GM19023 (cell line): Measurements from ENCODE around the gene MACC1.
A peak's percentile ranks its signal among the peaks of the same experiment; 100 is the strongest.
"Not testable (repeated sequence)": the region's sequence is repeated elsewhere in the genome, so short reads cannot be mapped to it uniquely, and the experiment has no call there.

ENCODE experiments used
- ATAC-seq: cut with Tn5 transposase; IDR thresholded peaks from one replicate; pipeline ENCODE4 v1.9.1; 2021; ENCODE audit warnings: mild to moderate bottlenecking, moderate library complexity; ENCODE audit not compliant: unreplicated experiment

Gene MACC1

DNA sequence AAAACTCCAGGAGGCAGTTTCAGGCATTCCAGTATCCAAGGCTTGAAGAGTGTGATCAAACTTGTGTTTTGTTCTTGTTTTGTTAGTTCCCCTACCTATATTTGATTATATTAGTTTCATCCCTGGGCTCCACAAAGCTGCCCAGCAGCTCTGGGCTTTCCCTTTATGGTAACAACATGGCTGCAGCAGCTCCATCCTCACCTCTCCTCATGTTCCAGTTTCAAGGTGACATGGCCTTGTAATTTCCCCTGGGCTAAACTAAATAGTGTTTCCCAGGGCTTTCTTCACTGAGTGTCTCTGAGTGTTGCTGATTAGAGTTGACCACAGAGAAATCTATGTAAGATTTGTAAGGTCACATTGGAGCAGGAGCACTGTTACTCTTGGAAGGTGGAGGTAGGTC is 83.4 kb downstream of the MACC1 start:
- ATAC-seq: no peak

DNA sequence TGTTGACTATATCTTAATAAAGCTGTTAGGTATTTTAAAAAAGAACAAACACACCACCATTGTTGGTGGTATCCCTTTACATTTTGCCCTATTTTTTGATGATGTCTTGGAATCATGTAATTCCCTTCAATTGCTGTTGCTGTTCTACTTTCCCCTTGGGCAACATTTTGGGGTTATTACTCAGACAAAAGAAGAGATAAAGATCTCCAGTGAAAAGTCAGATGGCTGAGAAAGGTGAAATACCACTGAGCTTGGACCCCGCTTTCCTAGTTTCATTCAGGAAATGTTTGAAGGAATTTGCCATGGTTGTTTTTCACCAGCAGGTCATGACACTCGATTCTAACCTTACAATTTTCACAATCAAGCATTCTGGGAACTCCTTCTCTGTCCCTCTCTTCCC is 84.6 kb downstream of the MACC1 start:
- no peak for ATAC-seq

GRCh38 chr7:20131776-20132175 is 85.4 kb downstream of the MACC1 start:
- no peak for ATAC-seq

- ATAC-seq: no peak
Measured at GRCh38 chr7:20129920-20130319, 87.3 kb downstream of the MACC1 start.

DNA sequence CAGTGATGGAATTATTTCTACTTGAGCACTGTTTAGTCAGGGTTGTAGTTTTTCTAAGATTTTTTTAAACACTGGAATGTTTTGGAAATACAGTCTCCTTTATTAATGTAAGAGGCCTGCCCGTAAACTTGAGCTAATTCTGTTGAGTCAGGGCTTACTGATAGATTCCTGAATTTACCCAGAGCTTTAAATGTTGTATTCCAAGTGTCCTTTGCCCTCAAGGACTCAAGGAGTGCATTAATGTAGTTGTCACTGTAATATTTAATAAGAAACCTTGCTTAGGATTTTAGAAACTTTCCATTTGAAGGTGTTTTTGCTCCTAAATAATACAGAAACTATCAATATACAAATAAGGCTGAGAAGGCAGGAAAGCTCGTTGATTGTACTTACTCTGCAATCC is 89.2 kb downstream of the MACC1 start:
- no peak for ATAC-seq

GRCh38 chr7:20126060-20126459 is 91.1 kb downstream of the MACC1 start:
- not testable (repeated sequence) for ATAC-seq

DNA sequence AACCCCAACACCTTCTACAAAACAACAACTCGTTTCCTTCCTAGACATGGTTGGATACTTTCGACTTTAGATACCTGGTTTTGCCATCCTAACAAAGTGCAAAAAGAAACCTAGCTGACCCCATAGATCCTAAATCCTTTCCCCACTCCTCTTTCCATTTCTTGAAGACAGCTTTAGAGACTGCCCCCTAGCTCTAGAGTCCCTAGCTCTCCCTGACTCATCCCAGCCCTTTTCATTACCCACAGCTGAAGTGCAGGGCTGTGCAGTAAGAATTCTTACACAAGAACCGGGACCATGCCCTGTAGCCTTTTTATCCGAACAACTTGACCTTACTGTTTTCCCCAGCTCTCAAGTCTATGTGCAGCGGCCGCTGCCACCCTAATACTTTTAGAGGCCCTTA is 93.1 kb downstream of the MACC1 start:
- not testable (repeated sequence) for ATAC-seq

- not testable (repeated sequence) for ATAC-seq
Measured at GRCh38 chr7:20122653-20123316, 94.4 kb downstream of the MACC1 start.

DNA sequence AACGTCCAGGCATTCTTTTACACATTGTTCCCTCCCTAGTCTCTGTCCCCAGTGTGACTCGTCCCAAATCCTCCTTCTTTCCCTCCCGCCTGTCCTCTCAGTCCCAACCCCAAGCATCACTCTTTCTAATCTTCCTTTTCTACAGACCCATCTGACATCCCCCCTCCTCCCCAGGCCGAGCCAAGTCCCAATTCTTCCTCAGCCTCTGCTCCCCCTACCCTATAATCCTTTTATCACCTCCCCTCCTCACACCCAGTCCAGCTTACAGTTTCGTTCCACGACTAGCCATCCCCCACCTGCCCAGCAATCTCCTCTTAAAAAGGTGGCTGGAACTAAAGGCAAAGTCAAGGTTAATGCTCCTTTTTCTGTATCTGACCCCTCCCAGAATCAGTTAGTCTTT is 95.1 kb downstream of the MACC1 start:
- no peak for ATAC-seq

DNA sequence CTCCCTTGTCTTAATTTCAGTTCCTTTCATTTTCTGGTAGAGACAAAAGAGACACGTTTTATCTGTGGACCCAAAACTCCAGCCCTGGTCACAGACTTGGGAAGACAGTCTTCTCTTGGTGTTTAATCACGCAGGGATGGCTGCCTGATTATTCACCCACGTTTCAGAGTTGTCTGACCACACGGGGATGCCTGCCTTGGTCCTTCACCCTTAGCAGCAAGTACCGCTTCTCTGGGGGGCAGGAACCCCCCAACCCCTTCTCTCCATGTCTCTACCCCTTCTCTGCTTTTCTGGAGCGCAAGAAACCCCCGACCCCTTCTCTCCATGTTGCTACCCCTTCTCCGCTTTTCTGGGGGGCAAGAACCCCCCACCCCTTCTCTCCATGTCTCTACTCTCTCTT is 95.8 kb downstream of the MACC1 start:
- no peak for ATAC-seq

DNA sequence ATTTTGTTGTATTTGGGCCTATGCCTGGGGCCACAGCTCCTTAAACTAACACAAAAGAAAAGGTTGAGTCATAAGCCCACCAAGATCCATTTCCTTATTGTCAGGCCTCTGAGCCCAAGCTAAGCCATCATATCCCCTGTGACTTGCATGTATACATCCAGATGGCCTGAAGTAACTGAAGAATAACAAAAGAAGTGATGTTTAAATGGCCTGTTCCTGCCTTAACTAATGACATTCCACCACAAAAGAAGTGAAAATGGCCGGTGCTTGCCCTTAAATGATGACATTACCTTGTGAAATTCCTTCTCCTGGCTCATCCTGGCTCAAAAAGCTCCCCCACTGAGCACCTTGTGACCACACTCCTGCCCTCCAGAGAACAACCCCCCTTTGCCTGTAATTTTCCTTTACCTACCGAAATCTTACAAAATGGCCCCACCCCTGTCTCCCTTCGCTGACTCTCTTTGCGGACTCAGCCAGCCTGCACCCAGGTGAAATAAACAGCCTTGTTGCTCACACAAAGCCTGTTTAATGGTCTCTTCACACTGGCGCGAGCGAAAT is 96.5 kb downstream of the MACC1 start:
- not testable (repeated sequence) for ATAC-seq

GRCh38 chr7:20116869-20117268 is 100.3 kb downstream of the MACC1 start:
- no peak for ATAC-seq

GRCh38 chr7:20114468-20114867 is 102.7 kb downstream of the MACC1 start:
- ATAC-seq: peak; percentile 85

GRCh38 chr7:20113427-20114027 is 103.7 kb downstream of the MACC1 start:
- peak; percentile 71 for ATAC-seq

DNA sequence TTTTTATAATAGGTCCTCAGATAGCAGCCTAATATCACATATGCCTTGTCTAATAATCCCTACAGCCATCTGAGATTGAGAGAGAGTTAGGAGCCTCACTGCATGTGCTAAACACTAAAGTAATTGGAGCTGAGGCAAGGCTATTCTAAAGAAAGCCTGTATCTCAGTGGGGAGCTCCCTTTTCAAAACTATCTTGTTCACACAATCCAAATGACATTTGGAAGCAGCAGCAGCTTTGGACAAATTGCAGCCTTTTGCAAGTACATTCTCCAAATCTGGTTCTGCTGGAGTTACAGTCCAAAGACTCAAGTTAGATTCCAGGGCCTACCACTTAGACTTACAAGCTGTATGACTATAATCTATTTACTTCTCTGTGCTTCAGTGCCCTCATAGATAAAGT is 104.5 kb downstream of the MACC1 start:
- ATAC-seq: no peak

DNA sequence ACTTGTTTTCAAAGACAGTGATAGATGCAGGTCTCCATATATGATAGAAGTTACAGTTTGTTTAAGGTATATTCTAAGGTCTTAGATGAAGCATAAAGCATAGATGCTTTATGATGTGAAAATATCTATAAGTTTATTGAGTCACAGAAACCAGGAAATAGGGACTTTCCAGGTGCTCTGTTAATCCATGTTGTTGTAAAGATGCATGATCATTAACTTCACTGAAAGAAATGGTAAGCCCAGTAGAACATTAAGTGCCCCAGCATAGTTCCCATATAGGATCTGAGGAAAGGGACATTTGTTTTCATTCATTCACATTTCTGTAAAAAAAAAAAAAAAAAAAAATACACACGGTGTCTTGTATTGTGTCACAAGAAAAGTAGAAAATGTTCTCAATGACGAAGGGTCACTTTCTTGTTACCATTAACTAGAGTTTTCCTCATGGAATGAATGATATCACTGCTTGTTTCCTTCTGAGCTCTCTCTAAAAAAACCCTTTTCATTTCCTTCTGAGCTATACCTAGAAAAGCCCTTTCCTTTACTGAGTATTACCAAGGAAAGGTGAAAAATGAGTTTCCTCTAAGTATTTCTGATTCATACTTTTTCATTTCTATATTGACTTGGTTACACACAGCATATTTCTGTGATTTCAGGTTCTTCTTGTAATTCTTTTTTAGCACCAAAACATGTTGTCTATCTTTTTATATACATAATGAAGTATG is 105.2 kb downstream of the MACC1 start:
- no peak for ATAC-seq

- no peak for ATAC-seq
Measured at GRCh38 chr7:20107582-20107981, 109.6 kb downstream of the MACC1 start.

- no peak for ATAC-seq
Measured at GRCh38 chr7:20104696-20105095, 112.5 kb downstream of the MACC1 start.

DNA sequence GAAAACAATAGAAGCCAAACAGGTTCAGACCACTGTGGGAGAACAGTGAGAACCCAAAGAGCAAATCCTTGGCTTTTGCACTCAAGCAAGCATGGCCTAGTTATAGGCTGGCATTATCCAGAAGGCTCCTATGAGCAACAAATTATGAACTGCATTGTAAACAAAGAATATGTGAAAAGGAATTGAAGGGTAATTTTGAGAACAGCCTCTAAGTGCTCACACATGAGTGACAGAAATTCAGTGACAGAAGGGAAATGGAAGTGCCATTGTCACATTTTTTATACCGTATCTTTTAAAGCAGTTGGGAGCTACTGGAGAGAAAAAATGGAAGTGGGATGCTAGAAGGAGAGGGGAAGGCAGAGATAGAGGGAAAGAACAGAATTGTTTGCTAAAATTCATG is 114.2 kb downstream of the MACC1 start:
- ATAC-seq: no peak

DNA sequence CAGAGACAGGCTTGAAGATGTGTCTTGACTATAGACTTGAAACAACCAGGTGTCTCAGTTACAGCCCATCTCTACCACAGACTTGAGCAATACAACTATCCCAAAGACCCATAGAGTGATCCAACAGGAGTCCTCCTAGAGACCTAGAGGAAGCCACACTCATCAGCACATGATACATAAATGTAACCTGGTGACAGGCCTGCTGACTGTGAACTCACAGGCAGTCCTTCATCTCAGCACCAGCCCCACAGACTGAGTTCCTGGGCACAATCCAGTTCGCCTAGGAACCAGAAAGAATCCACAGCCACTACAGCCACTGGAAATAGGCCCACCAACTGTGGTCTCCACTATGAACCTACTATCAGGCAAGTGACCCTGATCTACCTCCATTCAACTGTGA is 121.3 kb downstream of the MACC1 start:
- ATAC-seq: no peak

GRCh38 chr7:20095436-20095835 is 121.7 kb downstream of the MACC1 start:
- no peak for ATAC-seq

- ATAC-seq: no peak
Measured at GRCh38 chr7:20089431-20089830, 127.8 kb downstream of the MACC1 start.
